Activated CD8-positive, alpha-beta memory T cell treated with anti-CD3 and anti-CD28 coated beads, Interleukin-2, amount 50 U/mL, for 1 hour (primary cell): ENCODE results near the gene RIMBP2.

Experiments
- DNase-seq: peaks from one replicate; pipeline ENCODE4 v3.0.0-alpha.2; 2020; ENCODE audit errors: extremely low read depth

The RIMBP2 gene

DNA sequence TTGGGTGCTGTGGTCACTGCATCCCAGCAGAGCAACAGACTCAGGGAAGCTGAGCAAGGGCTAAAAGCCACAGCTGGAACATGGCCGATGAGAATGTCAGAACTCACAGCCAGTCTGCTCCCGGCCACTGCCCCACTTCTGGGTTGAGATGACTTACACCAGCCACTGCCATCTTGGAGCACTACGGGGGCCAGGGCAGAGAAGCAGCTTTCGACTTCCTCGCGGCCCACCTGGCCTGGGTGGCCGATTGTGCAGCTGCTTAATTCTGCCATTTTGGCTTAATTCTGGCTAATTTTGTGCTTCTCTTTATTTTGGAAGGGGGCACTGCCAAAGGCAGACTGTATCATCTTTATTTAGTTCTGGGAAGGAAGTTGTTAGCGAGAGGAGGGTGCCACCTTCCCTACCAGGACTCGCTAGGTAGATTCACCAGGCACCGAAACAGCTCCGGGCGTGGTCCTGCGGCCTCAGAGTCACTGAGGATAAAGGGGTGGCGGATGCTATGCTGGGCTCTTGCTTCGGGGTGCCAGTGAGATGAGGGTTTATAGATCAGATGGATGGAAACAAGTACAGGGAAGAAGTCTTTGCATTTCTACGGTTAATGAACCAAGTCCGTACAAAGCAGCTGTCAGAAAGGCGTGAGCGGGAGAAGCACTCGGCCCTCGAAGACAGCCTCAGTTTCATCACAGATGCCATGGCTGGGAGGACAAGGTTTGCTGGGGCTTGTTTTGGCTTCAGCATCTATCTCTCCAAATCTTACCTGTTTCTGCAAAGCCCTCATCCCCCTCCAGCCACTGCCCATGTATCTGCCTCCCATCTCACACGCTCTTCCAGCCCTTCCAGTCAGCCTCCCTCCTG is 230.6 kb downstream of the RIMBP2 start:
- no peak for DNase-seq

GRCh38 chr12:130484221-130484620 is 231.9 kb downstream of the RIMBP2 start:
- no peak for DNase-seq

DNA sequence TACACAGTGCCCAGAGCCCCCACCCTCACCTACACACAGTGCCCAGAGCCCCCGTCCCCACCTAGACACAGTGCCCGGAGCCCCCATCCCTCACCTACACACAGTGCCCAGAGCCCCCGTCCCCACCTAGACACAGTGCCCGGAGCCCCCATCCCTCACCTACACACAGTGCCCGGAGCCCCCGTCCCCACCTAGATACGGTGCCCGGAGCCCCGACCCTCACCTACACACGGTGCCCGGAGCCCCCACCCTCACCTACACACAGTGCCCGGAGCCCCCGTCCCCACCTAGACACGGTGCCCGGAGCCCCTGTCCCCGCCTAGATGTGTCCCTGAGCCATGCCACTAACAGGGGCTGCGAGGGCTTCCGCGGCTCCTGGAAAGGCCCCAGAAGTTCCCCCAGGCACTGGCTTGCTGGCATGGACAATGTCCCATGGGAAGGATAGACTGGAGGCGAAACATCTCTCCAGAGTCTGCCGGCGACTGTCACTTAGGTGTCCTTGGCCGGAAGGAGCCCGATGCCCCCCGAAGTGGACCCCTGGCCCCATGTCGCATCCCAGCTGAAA is 232.4 kb downstream of the RIMBP2 start:
- no peak for DNase-seq

DNA sequence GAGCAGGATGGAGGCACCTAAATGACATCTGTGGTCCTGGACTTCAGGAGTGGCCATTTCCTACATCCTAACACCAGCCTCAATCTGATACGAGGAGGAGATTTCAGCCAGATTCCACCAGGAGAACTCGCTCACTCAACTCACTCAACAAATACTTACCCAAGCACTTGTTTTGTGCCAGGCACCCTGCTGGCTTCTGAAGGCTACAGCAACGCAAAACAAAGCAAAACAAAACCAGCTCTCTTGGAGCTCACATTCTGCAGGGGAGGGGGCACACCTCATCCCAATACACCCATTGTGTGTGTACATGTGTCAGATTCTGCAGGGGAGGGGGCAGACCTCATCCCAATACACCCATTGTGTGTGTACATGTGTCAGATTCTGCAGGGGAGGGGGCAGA is 233.7 kb downstream of the RIMBP2 start:
- no peak for DNase-seq

GRCh38 chr12:130481392-130481879 is 234.7 kb downstream of the RIMBP2 start:
- DNase-seq = no peak

- DNase-seq = no peak
Observed at GRCh38 chr12:130480887-130481286, 235.2 kb downstream of the RIMBP2 start.

DNA sequence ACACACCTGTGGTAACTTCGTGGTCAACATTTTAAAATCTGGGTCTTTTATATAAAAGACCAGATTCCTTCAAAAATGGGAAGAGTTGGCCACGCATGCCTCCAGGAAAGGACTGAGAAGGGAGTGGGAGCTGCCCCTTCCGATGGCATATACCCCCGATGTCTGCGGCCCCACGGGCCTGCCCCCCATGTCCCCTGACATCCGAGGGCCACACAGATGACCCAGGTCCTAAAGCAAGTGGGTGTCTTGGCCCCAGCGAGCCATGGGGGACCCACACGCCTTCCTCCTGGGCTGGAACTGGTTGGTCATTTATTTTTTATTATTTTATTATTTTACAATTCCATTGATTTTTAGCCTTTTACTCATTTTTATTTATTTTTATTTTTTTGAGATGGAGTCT is 235.9 kb downstream of the RIMBP2 start:
- no peak for DNase-seq

DNA sequence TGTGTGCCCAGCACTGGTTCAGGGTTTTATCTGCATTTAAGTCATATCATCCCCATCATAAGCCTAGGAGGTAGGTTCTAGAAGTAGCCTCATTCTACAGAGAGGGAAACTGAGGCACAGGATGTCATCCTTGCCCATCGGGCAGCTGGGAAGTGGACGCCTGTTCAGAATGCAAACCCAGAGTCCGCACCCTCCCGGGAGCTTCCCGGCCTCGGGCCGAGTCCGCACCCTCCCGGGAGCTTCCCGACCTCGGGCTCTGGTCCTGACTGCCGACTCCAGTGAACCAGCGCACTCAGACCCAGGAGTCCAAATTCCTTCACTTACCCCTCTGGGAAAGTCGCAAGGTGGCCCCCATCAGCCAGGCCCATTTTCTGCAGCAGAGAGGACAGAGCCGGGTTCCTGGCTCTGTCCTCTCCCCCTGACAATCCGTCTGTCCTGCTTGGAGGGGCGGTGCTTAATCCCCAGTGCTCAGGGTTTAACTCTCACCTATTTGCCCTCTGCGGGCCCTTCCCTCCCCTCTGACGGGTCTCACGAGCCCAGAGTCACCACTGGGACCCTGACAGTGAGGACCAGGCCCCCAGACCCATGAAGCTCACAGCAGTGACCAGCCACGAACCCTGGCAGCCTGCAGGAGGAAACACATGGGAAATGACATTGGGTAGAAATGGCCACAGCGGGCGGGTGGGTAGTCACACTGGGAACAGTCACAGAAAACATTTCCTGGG is 236.5 kb downstream of the RIMBP2 start:
- DNase-seq = no peak

DNA sequence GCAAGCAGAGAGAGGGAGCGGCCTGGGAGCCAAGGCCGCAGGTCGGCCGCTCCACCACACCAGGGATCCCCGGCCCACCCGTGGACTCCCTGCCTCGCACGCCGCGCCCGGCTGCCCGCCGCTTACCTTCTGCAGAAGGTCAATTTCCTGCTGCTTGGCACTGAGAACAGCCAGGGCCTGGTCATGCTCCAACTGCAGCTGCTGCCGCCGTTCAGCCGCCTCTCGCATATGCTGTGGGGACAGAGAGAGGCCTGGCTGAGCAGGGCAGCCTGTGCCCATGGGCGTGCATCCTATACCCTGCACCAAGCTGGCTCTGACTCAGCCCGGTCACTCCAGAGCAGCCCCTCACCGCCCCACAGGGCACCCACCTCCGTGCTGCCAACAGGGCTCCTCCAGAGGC is 237.3 kb downstream of the RIMBP2 start:
- DNase-seq = no peak

DNA sequence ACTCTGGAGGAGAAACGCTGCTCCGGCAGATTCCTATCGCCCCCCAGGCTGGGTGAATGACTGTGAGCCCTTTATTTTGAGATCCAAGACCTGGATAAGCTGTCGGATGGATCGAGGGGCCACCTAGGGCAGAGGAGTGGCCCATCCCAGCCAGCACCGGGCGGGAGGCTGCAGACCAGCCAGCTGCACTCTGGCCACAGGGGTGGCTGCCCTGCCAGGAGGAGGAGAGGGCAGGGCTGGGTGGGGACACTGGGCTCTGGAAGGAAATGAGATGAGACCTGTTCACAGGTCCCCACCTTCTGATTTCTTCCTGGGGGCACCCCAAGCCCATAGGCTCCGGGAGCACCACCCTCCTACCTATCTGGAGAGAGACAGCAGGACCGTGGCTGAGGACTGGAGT is 238.4 kb downstream of the RIMBP2 start:
- DNase-seq = no peak

DNA sequence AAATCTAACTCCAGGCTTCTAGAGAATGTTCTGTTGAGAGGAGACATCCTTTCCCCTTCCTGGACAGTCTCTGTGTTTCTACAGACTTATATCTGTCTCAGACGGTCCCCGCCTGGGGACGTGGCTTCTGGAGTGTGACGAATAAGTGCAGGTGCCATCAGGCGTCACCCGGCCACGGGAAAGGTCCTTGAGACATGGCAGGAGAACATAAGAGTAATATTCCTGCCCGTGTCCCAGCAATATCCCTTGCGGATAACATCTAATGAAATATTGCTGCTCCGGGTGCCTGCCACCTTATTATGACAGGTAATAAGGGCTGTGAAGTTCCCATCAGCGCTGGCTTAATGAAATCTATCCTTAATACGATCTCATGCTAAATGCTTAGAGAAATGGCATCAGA is 238.8 kb downstream of the RIMBP2 start:
- no peak for DNase-seq

- DNase-seq = no peak
Observed at GRCh38 chr12:130476451-130477135, 239.5 kb downstream of the RIMBP2 start.

DNA sequence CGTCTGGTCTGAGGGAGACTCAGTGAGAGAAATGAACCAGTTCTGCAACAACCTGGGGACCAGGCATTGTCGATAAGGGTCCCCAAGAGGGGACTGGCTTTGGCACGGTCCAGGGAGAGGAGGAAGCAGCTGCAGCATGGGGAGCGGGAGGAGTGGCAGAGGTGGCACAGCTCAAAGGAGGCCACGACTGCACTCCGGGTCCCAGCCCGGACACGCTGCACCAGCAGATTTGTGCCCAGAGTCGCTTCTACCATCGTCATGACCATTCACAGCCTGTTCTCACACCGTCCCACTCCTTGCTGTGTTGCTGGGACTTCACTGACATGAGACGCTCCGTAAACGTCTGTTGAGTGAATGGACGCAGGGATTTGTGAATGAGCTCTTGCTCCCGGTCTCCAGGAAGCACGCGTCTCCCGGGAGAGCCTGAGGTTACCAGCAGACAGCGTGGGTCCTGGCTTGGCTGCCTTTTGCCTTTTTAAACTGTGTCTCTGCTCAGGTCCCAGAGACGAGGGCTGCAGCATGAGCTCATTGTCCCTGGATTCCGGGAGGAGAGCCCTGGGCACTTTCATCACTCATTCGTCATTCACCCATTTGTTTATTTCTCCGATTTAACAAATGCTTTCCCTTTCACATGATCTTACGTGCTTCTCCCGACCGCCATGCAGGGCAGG is 241.4 kb downstream of the RIMBP2 start:
- DNase-seq = no peak

GRCh38 chr12:130473266-130473665 is 242.8 kb downstream of the RIMBP2 start:
- DNase-seq = no peak

DNA sequence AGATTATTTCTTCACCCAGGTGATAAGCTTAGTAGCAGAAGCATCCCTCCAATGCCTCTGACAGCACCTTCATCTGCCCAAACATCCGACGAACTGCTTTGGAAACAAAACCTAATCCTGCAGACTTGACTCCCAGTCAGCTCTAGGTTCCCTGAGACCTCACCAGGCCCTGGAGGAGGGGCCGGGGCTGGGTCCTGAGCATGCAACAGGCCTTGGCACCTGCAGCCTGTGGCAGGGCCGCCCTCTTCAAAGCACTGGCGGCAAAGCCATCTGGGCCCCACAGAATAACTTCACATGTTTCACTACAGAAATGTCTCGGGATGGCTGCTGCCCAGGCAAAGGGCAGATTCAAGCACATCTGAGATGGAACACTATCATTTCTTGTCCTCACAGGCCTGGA is 245.1 kb downstream of the RIMBP2 start:
- DNase-seq = no peak

DNA sequence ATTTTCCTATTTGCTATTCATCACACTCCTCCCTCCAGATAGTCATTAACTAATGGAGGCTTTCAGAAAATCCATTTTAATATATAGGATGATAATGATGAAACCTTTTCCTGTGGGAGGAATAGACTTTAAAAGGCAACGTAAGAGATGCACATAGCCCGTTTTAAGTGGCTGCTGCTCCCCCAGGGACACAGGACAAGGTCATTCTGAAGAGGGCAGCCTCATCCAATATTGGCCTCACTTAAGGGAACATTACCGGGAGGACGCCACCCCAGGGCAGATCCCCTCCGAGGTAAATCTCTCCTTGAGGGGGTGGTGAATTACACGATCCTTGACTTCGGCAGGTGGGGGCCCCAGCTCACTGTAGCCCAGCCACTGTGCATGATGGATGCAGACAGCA is 246.5 kb downstream of the RIMBP2 start:
- no peak for DNase-seq

DNA sequence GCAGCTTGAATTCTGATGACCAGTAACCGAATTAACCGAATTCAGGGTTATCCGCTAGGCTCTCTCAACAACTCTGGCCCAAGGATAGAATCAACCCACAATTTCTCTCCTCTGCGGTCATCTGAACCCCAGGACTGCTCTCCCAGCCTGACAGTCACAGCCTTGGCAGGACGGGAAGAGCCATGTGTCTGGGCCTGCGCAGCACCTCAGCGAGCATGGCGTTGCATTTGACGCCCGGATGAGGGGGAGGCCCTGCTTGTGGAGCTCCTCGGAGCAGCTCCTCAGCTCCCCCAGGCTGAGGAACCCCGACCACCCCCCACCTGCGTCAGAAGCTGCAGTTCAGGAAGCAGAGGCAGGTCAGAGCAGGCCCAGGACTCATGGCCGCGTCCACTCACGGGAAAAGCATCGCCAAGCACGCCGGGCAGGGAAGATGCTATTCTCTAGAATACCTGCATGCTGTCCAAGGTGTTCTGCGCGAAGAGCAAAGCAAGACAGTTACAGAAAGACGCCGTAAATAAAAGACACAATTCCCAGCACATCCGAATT is 247.3 kb downstream of the RIMBP2 start:
- DNase-seq = no peak

GRCh38 chr12:130468186-130468585 is 247.9 kb downstream of the RIMBP2 start:
- no peak for DNase-seq

GRCh38 chr12:130465626-130466025 is 250.5 kb downstream of the RIMBP2 start:
- no peak for DNase-seq

GRCh38 chr12:130465046-130465445 is 251.1 kb downstream of the RIMBP2 start:
- DNase-seq = no peak
